TTC549 (cell line): ENCODE results near the gene USP48.

Experiments
- FAIRE-seq: peaks from 2 replicates; lab custom pipeline; 2012; peaks lifted over from hg19 to GRCh38; lab: Jason Lieb, UNC

USP48 gene

GRCh38 chr1:21668232-21668950, 114.6 kb downstream of the USP48 start:
- no peak for FAIRE-seq

DNA sequence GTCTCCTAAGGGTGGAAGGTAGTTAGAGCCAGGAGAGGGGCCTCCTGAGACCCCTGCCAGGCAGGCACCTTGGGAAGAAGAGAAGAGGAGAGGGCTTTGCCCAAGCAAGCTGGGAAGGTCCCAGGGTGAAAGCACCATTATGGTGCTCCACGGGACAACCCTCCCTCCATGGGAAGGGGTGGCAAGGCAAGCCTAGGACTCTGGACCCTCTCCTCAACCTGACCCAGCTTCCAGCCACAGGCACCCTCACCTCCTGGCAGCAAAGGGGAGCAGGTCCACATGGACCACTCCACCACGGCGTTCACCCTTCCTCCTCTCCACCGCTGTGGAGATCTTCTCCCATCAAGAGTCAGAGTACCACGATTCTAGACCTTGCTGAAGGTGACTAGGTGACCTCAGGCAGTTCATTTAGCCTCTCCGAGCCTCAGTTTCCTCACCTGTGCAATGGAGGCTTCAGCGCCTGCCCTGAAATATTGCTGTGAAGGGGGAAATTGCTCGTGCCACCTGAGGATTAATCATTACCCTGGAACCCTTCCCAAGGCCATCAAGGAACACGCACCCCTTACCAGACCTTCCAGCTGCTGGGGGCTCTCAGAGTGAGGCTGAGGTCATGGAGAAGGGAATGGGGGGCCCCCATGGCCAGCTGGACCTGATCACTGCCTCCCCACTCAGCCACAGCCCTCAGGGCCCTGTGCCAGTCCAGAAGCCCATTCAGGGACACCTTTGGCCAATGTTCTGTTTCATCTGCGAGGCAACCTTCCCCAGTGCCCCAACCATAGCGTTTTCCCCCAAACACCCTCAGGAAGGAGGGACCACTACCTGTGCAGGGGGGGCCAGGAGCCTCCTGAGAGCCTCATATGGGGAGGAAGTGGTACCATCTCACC, 115.4 kb downstream of the USP48 start:
- no peak for FAIRE-seq

- FAIRE-seq: no peak
These were observed 116.2 kb downstream of the USP48 start for GRCh38 chr1:21666576-21667320.

DNA sequence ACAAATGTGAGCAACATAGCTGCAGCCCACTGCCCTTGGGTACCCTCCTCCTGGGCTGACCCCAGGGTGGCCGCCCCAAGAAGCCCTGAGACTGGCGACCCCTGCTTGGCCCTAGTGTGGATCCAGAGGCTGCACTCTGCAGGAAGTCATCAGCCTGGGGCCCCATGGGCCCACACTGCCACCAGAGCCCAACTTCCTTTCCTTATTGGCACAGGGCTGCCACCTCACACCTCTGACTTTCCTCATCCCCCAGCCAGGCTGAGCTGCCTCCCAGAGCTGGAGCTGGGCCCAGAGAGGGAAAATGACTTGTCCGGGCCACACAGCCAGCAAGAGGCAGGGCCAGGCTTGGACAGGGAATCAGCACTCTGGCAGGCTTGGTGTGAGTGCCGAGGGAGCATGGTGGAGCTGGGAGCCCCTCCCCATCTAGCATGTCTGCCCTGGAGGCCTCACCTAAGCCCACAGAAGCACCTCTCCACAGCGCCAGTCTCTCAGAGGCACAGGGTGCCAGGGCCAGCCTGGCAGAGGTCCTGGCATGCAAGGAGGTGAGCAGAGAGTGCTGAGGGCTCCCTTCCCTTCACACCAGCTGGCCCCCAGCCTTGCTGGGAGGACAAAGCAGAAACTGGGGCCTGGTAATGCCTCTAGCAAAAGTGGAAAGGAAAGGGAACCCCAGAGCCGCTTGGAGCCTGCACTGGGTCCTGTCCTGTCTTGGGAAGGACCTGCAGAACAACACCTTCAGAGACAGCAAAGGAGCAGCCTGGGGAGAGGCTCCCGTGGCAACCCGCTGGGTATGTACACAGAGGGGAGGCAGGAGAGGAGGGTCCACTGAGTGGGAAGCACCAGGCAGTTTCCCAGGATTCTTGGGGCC, 117.0 kb downstream of the USP48 start:
- no peak for FAIRE-seq

DNA sequence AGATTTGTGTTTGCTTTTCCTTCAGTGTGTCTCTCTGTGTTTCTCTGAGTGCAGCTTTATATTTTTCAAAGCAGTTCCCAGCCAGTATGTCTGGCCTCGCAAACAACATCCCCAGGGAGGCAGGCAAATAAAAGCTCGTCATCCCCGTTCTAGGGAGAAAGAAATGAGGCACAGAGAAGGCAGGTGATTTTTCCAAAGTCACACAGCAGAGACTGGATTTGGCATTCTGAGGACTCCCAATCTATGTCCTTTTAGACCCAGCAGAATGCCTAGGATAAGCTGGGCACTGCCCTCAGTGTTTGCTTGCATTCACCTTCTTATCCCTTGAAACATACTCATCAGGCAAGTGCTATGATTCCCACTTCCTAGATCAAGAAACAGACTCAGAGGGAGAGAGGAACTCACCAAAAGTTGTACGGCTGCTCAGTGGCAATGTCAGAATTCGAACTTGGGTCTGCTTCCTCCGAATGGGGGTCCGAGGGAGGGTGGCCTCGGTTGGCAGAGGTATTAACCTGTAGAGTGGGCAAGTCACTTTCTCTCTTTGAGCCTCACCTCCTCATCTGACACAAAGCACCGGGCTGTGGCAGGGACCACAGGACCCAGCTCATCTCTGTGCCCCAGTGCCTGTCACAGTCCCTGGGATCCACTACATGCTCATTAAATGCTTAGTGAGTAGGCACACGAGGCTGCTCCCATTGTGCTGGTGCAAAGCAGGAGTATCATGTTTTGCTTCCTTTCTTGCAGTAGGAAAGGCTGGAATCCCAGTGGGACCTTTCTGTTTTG, 118.0 kb downstream of the USP48 start:
- no peak for FAIRE-seq

DNA sequence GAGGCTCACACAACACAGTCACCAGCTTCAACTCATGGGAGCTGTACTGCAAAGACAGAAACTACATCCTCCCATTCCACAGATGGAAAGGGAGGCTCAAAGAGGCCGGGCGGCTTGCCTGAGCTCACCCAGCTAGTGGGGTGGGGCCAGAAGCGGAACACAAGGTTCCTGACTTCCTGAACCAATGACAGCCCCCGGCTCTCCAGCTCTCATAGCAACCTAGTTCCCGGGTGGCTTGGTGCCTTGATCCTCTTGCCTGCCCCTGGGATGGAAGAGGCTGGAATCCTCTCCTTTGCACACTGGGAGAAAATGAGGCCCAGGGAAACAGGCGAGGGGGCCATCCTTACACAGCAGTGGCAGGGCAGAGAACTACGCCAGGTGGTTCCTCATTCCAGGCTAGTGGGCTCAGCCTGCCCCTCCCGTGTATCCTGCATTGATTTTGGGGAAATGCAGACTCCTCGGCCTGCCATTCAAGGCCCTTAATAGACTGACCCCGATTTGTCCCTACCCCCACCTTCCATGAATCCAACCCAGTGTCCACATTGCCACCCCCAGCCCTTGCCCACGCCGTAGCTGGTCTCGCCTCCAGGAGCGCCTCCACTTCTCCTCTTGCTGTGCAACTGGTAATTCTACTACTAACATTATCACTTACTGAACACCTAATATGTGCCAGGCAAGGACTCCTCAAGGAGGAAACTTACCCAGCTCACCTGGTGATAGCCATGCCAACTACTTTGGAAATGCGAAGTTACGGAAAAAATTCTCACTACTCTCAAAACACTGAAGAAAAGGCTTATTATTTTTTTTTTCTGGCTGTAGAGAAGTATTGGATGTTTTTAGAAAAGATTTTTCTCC, 118.8 kb downstream of the USP48 start:
- FAIRE-seq: no peak

DNA sequence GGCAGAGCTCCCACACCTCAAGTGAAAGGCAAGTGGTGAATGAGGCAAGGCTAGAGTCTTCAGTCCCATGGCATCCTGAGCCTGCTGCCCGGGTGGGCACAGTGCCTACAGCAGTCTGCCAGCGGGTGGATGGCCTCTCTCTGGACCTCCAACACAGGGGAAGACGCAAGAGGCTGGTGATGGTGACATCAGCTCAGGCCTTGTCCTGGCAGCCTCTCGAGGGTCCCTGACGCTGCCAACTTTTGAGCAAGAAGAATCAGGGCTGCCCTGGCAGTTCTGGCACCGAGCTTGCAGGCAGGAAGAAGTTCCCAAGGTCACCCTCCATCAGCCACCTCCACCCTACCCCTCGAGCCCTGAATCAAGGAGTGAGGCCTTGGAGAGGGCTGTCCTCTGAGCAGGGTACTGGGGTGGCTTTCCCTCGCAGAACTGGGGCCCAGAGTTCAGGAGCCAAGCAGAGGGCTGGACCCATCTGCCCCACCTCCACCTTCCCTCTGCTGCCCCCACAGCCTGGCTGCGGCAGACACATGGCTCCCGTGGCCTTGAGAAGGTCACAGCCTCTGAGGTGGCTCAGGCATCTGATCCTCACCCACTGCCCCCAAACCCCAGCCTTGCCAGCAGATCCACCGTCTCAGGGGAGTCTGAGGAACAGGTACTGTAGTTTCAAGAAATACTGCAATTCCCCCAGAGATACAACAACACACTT, 119.5 kb downstream of the USP48 start:
- FAIRE-seq: no peak

DNA sequence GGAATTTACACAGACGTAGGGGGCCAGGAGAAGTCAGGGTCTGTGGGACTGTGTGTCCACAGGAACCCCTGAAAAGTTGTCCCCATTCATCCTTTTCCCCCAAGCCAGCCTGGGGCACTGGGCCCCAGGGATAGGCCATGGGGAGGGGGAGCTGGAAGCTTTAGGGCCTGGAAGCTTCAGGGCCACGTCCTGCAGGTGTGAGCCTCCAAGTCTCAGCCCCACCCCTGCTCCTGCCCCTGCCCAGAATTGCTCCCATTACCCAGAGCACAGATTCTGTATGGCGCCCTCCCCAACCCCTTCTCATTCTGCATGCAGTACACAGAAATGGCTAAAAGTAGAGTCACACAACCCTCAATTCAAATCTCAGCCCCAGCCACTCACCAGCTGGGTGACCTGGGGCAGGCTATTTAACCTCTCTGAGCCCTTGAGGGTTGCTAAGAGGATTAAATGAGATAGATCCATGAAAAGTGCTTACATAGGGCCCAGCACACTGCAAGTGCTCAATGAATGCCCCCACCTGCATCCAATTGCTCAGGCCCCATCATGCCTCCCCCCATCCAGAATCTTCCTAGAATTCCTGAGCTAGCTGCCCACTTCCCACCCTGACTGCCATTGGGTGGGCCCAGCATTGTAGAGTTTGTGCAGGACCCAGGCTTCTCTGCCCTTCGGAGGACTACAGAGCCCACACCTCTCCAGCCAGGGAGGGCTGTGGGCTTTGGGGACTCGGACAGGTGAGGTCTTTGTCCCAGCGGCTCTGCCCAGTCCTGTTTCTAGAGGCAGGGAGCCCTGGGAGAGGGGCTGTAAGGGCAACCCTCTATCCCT, 120.3 kb downstream of the USP48 start:
- FAIRE-seq: no peak

DNA sequence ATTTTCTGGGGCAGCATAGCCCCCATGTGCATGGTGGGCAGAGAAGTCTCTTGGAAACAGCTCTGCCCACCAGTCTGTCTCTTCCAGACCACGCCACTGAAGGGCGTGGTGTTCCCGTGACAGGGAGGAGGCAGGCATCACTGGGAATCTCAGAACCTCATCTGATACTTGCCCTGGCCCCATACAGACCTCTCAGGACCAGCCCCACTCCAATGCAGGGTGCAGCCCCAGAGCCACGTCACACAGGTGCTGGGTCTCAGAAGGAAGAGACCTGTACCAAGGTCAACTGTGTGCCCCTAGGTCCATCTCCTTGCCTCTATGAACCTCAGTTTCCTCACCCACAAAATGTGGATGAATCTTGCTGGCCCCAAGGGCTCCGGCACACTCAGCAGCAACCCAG, 121.1 kb downstream of the USP48 start:
- FAIRE-seq: no peak

DNA sequence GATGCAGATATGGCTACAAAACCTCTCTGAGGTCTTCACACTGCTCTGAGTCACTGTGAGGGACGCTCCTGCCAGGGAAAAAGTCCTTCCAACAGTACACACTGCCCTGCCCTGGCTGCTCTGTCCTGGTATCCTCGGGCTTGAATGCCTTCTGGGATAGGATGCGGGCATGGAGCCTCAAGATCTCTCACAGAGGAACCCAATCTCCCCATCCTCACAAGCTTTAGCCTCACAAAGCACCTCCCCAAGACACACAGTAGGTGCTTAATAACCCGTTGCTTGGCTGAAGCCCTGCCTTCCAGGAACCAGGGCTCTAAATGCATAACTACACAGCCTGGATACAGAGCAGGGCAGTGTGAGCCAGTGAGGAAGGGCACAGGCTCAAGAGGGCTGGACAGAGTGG, 123.0 kb downstream of the USP48 start:
- FAIRE-seq: no peak

GRCh38 chr1:21659099-21659923, 123.6 kb downstream of the USP48 start:
- no peak for FAIRE-seq

DNA sequence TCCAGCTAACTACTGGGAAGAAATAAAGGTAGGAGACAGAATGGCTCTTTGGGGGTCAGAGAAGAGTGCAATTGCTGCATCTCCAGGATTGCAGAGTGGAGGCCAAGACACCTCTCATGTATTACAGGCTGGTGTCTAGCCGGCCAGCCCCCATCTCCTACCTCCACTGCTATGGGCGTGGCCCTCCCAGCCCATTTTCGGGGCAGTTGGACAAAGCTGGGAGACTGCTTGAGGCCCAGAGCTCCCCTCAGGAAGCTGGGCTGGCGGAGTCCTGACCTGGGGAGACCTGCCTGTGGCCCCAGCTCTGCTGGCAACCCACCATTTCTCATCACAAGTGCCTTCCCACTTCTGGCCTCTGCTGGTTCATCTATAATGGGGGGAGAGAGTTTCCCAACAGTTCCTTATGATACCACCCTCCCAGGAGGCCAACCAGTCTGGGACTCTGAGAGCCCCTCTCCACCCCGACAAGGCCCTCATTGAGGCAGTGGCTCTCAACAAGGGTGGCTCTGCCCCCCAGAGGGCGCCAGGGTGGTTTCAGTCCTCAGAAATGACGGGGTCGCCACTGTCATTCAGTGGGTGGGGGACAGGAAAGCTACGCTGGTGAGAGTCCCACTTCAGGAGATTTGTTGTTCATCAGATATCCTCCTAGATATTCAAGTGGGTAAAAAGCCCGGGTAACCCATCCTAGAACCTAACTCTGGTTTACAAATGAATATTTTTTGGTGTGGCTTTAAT, 125.3 kb downstream of the USP48 start:
- FAIRE-seq: no peak

- FAIRE-seq: no peak
These were observed 127.2 kb downstream of the USP48 start for GRCh38 chr1:21655748-21656147.

- no peak for FAIRE-seq
These were observed 127.7 kb downstream of the USP48 start for GRCh38 chr1:21655259-21655658.

- FAIRE-seq: no peak
These were observed 128.7 kb downstream of the USP48 start for GRCh38 chr1:21654209-21654608.

DNA sequence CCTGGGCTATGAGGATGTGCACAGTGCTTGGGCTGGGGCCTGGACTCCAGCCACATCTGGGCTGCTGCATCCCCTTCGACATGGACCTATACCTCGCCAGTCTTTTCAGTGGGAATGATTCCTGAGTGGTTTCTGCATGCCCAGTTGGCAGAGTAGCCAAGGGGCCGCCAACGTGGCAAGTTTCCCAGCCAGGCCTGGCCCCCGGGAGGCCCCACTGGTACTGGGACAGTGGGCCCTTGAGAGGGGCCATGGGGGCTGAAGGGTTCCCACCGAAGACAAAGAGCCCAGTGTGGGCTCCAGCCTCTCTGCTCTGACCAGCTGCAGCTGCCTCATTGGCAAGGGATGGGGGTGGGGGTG, 129.2 kb downstream of the USP48 start:
- no peak for FAIRE-seq
